HEK293T (cell line): ENCODE measurements around the gene SAA4.

Source experiments
- ARNT ChIP-seq: fragments of 450-650 bp; IDR thresholded peaks from 2 replicates; pipeline ENCODE4 v1.6.1; 2017; ENCODE audit warnings: mild to moderate bottlenecking
- BHLHE40 ChIP-seq: fragments of 450-650 bp; IDR thresholded peaks from 2 replicates; pipeline ENCODE4 v1.6.1; 2016; ENCODE audit warnings: mild to moderate bottlenecking, moderate library complexity, borderline replicate concordance
- ELF4 ChIP-seq: fragments of 450-650 bp; IDR thresholded peaks from 2 replicates; pipeline ENCODE4 v1.6.1; 2017; ENCODE audit warnings: antibody characterized with exemption
- FOXK2 ChIP-seq: fragments of 450-650 bp; IDR thresholded peaks from 2 replicates; pipeline ENCODE4 v1.6.1; 2016; ENCODE audit warnings: mild to moderate bottlenecking
- FOXM1 ChIP-seq: fragments of 450-650 bp; IDR thresholded peaks from 2 replicates; pipeline ENCODE4 v1.6.1; 2017; ENCODE audit warnings: mild to moderate bottlenecking, borderline replicate concordance
- HDGF ChIP-seq: fragments of 450-650 bp; IDR thresholded peaks from 2 replicates; pipeline ENCODE4 v1.6.1; 2017; ENCODE audit warnings: antibody characterized with exemption, borderline replicate concordance
- NFRKB ChIP-seq: fragments of 450-650 bp; IDR thresholded peaks from 2 replicates; pipeline ENCODE4 v1.6.1; 2016; ENCODE audit warnings: mild to moderate bottlenecking, moderate library complexity
- PKNOX1 ChIP-seq: fragments of 450-650 bp; IDR thresholded peaks from 2 replicates; pipeline ENCODE4 v1.6.1; 2016
- SP1 ChIP-seq: fragments of 450-650 bp; IDR thresholded peaks from 2 replicates; pipeline ENCODE4 v1.6.1; 2017
- TARDBP ChIP-seq: fragments of 450-650 bp; IDR thresholded peaks from 2 replicates; pipeline ENCODE4 v1.6.1; 2016

GRCh38 chr11:18277565-18278271, 41.1 kb upstream of the SAA4 start:
- no peak for TF ChIP-seq BHLHE40
- TF ChIP-seq TARDBP: no peak
- TF ChIP-seq SP1: no peak
- no peak for TF ChIP-seq ELF4
- no peak for TF ChIP-seq HDGF
- no peak for TF ChIP-seq NFRKB
- TF ChIP-seq PKNOX1: no peak
- TF ChIP-seq FOXM1: no peak
- no peak for TF ChIP-seq FOXK2
- no peak for TF ChIP-seq ARNT
